ENCODE measurements around the gene ERAL1. TPM values are rescaled to one million over a fixed set of nuclear protein-coding genes. Genes with fewer than 3 reads are reported as not detected.
"Not testable (repeated sequence)": the region's sequence is repeated elsewhere in the genome, so short reads cannot be mapped to it uniquely, and the experiment has no call there.

ERAL1 gene
- total RNA-seq, 6 experiments from 2014 or later: 21.6 to 47.1 (median 23.4) TPM

- no peaks in the 10 kb centered on the region for H3K27me3 ChIP-seq
- intact Hi-C loops (cut with DNase I): no loop called here
- H3K4me3 ChIP-seq: no peak overlapping the region
- no peak overlapping the region for H3K27ac ChIP-seq
- 69% methylated on average over 2 of the region's 2 CpGs for WGBS (ENCODE audit: insufficient coverage, low coverage, low lambda C conversion rate, missing lambda C conversion rate)
- H3K9me3 ChIP-seq: no peaks in the 10 kb centered on the region
- TF ChIP-seq POLR2A (IDR thresholded peaks at IDR 0.05): no peak
- TF ChIP-seq, protein P1, sequence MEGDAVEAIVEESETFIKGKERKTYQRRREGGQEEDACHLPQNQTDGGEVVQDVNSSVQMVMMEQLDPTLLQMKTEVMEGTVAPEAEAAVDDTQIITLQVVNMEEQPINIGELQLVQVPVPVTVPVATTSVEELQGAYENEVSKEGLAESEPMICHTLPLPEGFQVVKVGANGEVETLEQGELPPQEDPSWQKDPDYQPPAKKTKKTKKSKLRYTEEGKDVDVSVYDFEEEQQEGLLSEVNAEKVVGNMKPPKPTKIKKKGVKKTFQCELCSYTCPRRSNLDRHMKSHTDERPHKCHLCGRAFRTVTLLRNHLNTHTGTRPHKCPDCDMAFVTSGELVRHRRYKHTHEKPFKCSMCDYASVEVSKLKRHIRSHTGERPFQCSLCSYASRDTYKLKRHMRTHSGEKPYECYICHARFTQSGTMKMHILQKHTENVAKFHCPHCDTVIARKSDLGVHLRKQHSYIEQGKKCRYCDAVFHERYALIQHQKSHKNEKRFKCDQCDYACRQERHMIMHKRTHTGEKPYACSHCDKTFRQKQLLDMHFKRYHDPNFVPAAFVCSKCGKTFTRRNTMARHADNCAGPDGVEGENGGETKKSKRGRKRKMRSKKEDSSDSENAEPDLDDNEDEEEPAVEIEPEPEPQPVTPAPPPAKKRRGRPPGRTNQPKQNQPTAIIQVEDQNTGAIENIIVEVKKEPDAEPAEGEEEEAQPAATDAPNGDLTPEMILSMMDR (IDR thresholded peaks at IDR 0.05): no peak
- DNase-seq (no peak), ATAC-seq (no peak)
- no peaks in the 10 kb centered on the region for H3K36me3 ChIP-seq
- H3K4me1 ChIP-seq: peaks cover 0 to 7% (median 0%) of the 10 kb centered on the region in 4 donors
Observed at GRCh38 chr17:28839221-28839620, 15.6 kb upstream of the ERAL1 start.

DNA sequence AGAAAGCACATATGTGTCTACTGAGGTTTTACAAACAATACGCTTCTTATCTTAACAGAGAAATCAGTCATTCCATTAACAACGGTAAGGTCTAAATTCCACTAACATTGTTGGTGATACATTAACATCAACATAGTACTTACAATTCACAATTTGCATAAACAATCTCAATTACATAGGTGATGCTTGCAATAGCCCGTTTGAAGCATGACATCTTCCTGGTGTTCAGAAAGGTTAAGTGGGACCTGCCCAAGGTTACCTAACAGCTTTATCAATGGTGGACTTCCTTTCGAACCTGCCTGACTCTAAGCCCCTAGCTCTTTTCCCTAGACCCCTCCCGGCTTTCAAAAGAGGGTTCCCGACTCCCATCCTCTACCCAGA, 12.9 kb upstream of the ERAL1 start:
- Histone ChIP-seq H3K27ac (peak overlapping the region in 2 of 3 donors; percentile 7 to 45), H3K4me1 (peaks cover 0 to 7% (median 0%) of the 10 kb centered on the region in 4 donors), H3K27me3 (no peaks in the 10 kb centered on the region), H3K36me3 (no peaks in the 10 kb centered on the region), H3K9me3 (no peaks in the 10 kb centered on the region), H3K4me3 (peak overlapping the region; percentile 61 to 93 (median 76))
- intact Hi-C loops (cut with DNase I): no loop called here
- ATAC-seq (peak in 3 of 4 donors; percentile 13 to 49 (median 16)), DNase-seq (no peak)
- WGBS (ENCODE audit: insufficient coverage, low coverage, low lambda C conversion rate, missing lambda C conversion rate): 0% methylated on average over 6 of the region's 6 CpGs
- TF ChIP-seq POLR2A (IDR thresholded peaks at IDR 0.05): no peak

DNA sequence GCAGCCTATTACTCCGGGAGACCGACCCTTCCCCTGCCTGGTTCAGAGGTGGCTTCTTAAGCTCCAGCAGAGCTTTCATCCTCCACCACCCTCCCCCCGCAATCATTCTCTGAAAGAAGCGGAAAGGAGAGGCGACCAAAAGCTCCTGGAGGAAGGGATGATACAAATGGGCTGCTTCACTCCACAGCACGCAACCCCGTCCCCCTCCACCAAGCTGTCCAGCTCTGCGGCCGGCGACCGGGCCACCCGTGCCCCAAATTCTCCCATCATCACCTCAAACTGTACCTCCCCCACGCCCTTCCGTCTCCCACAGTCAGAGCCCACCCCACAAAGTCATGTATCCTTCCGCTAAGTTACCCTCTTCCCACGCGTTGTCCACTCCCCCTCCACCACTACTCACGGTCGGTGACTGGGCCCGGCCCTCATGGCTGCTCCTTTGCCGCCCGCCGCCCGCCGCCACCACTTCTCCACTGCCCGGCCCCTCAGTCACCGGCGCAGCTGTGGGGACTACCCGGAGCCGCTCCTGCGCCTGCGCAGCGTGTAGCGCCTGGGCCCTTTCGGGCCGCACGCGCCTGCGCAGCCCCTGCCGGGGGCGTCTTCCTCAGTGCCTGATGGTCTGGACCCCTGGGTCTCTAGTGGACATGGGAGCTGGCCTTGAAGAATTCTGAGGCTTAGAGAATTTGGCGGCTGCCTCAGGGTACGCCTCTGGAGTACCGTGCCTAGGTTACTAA, 12.4 kb upstream of the ERAL1 start, which contains the start of gene FAM222B:
Gene FAM222B (minus strand): TSS at position 509 of the 731 bp plus-strand sequence. CDS start 76,123 bp downstream, outside the sequence.
- intact Hi-C loops (cut with DNase I): no loop called here
- H3K27me3 ChIP-seq: no peaks in the 10 kb centered on the region
- H3K27ac ChIP-seq: peak within 1 kb of the TSS; percentile 7 to 63 (median 45)
- no peaks in the 10 kb centered on the region for H3K36me3 ChIP-seq
- ATAC-seq (peak; percentile 98 to 99 (median 99)), DNase-seq (peak; percentile 84 to 88 (median 85))
- TF ChIP-seq POLR2A (IDR thresholded peaks at IDR 0.05): peak; percentile 76
- TF ChIP-seq, protein P1 (IDR thresholded peaks at IDR 0.05): no peak
- WGBS (ENCODE audit: insufficient coverage, low coverage, low lambda C conversion rate, missing lambda C conversion rate): under 1% methylated on average over 38 of the region's 44 CpGs
- no peaks in the 10 kb centered on the region for H3K9me3 ChIP-seq
- H3K4me3 ChIP-seq: peak within 1 kb of the TSS; percentile 61 to 93 (median 76)
- peaks cover 0 to 7% (median 0%) of the 10 kb centered on the region in 4 donors for H3K4me1 ChIP-seq

GRCh38 chr17:28843816-28844148, 11.0 kb upstream of the ERAL1 start:
- H3K9me3 ChIP-seq: no peaks in the 10 kb centered on the region
- intact Hi-C loops (cut with DNase I): no loop called here
- H3K27me3 ChIP-seq: no peaks in the 10 kb centered on the region
- no peaks in the 10 kb centered on the region for H3K36me3 ChIP-seq
- TF ChIP-seq POLR2A (IDR thresholded peaks at IDR 0.05): no peak
- TF ChIP-seq, protein P1 (IDR thresholded peaks at IDR 0.05): no peak
- peaks cover 0 to 7% (median 0%) of the 10 kb centered on the region in 4 donors for H3K4me1 ChIP-seq
- no peak for ATAC-seq
- no peak overlapping the region for H3K4me3 ChIP-seq
- DNase-seq: no peak
- H3K27ac ChIP-seq: no peak overlapping the region
- 92% methylated on average over 6 of the region's 6 CpGs for WGBS (ENCODE audit: insufficient coverage, low coverage, low lambda C conversion rate, missing lambda C conversion rate)

DNA sequence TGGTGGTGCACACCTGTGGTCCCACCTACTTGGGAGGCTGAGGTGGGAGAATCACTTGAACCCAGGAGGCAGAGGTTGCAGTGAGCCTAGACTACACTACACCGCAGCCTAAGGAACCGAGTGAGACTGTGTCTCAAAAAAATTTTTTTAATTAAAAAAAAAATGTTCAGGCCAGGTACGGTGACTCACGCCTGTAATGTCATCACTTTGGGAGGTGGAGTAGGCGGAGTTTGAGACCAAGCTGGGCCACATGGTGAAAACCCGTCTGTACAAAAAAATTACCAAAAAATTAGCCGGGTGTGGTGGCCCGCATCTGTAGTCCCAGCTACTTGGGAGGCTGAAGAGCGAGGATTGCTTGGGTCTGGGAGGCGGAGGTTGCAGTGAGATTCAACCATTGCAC, 8.6 kb upstream of the ERAL1 start:
- Histone ChIP-seq H3K36me3 (no peaks in the 10 kb centered on the region), H3K4me3 (no peak overlapping the region), H3K27ac (no peak overlapping the region), H3K9me3 (no peaks in the 10 kb centered on the region), H3K27me3 (no peaks in the 10 kb centered on the region), H3K4me1 (peaks cover 0 to 6% (median 0%) of the 10 kb centered on the region in 4 donors)
- TF ChIP-seq POLR2A (IDR thresholded peaks at IDR 0.05): no peak
- TF ChIP-seq, protein P1 (IDR thresholded peaks at IDR 0.05): no peak
- WGBS (ENCODE audit: insufficient coverage, low coverage, low lambda C conversion rate, missing lambda C conversion rate): 87% methylated on average over 4 of the region's 10 CpGs
- ATAC-seq (no peak), DNase-seq (peak in 1 of 3 donors; percentile 13)
- intact Hi-C loops (cut with DNase I): no loop called here

- DNase-seq: peak in 1 of 3 donors; percentile 3
- WGBS (ENCODE audit: insufficient coverage, low coverage, low lambda C conversion rate, missing lambda C conversion rate): 82% methylated on average over 7 of the region's 9 CpGs
- H3K4me1 ChIP-seq; intact Hi-C loops (cut with DNase I); H3K9me3 ChIP-seq; H3K36me3 ChIP-seq; H3K27ac ChIP-seq; ATAC-seq; H3K4me3 ChIP-seq; H3K27me3 ChIP-seq: not testable (repeated sequence)
Observed at GRCh38 chr17:28846699-28847098, 8.1 kb upstream of the ERAL1 start.
